GM23338 (cell line): ENCODE results near the gene PIK3C3. TPM values are rescaled to one million over a fixed set of nuclear protein-coding genes. Genes with fewer than 3 reads are reported as not detected.
"Not testable (repeated sequence)": the region's sequence is repeated elsewhere in the genome, so short reads cannot be mapped to it uniquely, and the experiment has no call there.

Source experiments
- ATAC-seq: fragments of 200-7000 bp; cut with Tn5 transposase; 3 replicates; pipeline ENCODE4 v1.9.1; 2020
- DNase-seq: peaks from one replicate; pipeline ENCODE4 v3.0.0-alpha.2; 2015; ENCODE audit warnings: low spot score
- H2AFZ ChIP-seq: fragments of 200-600 bp; sonication (generic); 2 replicates; pipeline ENCODE4 v1.8.0; 2016; ENCODE audit warnings: antibody characterized with exemption, mild to moderate bottlenecking, moderate library complexity
- H3F3A ChIP-seq: fragments of 200-600 bp; sonication (generic); replicated peaks from 2 replicates; pipeline ENCODE4 v1.8.0; 2017; ENCODE audit warnings: antibody characterized with exemption, mixed run types, low read depth
- H3K27ac ChIP-seq: fragments of 200-600 bp; sonication (generic); 2 replicates; pipeline ENCODE4 v1.6.1; 2016; ENCODE audit warnings: low read depth
- H3K27me3 ChIP-seq: fragments of 200-600 bp; sonication (generic); 2 replicates; pipeline ENCODE4 v1.8.0; 2016; ENCODE audit warnings: mild to moderate bottlenecking, mixed run types, moderate library complexity; ENCODE audit not compliant: insufficient read depth
- H3K36me3 ChIP-seq: fragments of 200-600 bp; sonication (generic); 2 replicates; pipeline ENCODE4 v1.8.0; 2016; ENCODE audit warnings: mild to moderate bottlenecking; ENCODE audit not compliant: insufficient read depth
- H3K4me1 ChIP-seq: fragments of 200-600 bp; sonication (generic); 2 replicates; pipeline ENCODE4 v1.8.0; 2016; ENCODE audit warnings: mild to moderate bottlenecking, moderate library complexity; ENCODE audit not compliant: insufficient read depth
- H3K4me2 ChIP-seq: fragments of 200-600 bp; sonication (generic); 2 replicates; pipeline ENCODE4 v1.7.1; 2017; ENCODE audit warnings: mixed run types
- H3K4me3 ChIP-seq: fragments of 200-600 bp; sonication (generic); 2 replicates; pipeline ENCODE4 v1.6.1; 2016; ENCODE audit warnings: mixed run types
- H3K79me2 ChIP-seq: fragments of 200-600 bp; sonication (generic); replicated peaks from 2 replicates; pipeline ENCODE4 v1.8.0; 2017; ENCODE audit warnings: mild to moderate bottlenecking; ENCODE audit not compliant: insufficient read depth
- H3K9me2 ChIP-seq: fragments of 200-600 bp; sonication (generic); 2 replicates; pipeline ENCODE4 v1.8.0; 2017; ENCODE audit not compliant: insufficient read depth
- H4K20me1 ChIP-seq: fragments of 200-600 bp; sonication (generic); replicated peaks from 2 replicates; pipeline ENCODE4 v1.8.0; 2017; ENCODE audit warnings: mild to moderate bottlenecking; ENCODE audit not compliant: insufficient read depth
- H3K27ac Mint-ChIP-seq: 2 replicates; pipeline ENCODE4 v1.8.0; 2020; ENCODE audit warnings: inconsistent platforms, mild to moderate bottlenecking, moderate library complexity, mixed read lengths
- H3K27me3 Mint-ChIP-seq: 3 replicates; pipeline ENCODE4 v1.8.0; 2022; ENCODE audit warnings: low read depth, mild to moderate bottlenecking, moderate library complexity, mixed read lengths, inconsistent platforms; ENCODE audit not compliant: insufficient read depth, poor library complexity
- H3K36me3 Mint-ChIP-seq: 3 replicates; pipeline ENCODE4 v1.8.0; 2021; ENCODE audit warnings: low read depth, mild to moderate bottlenecking, inconsistent platforms, moderate library complexity, mixed read lengths
- H3K4me1 Mint-ChIP-seq: 3 replicates; pipeline ENCODE4 v1.8.0; 2020; ENCODE audit warnings: mild to moderate bottlenecking, inconsistent platforms, mixed read lengths
- H3K4me3 Mint-ChIP-seq: 3 replicates; pipeline ENCODE4 v1.8.0; 2021; ENCODE audit warnings: moderate library complexity, mild to moderate bottlenecking, inconsistent platforms, mixed read lengths
- H3K9me3 Mint-ChIP-seq: 3 replicates; pipeline ENCODE4 v1.8.0; 2020; ENCODE audit warnings: moderate library complexity, mild to moderate bottlenecking, inconsistent platforms, mixed read lengths
- JUNB ChIP-seq: IDR thresholded peaks from one replicate; pipeline ENCODE4 v1.6.1; 2016; ENCODE audit warnings: antibody characterized with exemption; ENCODE audit not compliant: unreplicated experiment
- POLR2AphosphoS5 ChIP-seq: IDR thresholded peaks from 2 replicates; pipeline ENCODE4 v1.6.1; 2016; ENCODE audit warnings: antibody characterized with exemption, low read depth
- polyA plus RNA-seq: library from polyadenylated mRNA; unstranded; fragments of >200 nt; fragmentation: Nextera tagmentation; extraction: Ambion mirVana; gene quantifications from 2 replicates; pipeline ENCODE4 v1.2.1, GENCODE V29; 2016
- total RNA-seq: library from RNA; depleted of rRNA; stranded (reverse); fragments of >200 nt; shearing (Covaris generic); gene quantifications from 2 replicates; pipeline ENCODE4 v1.2.3, GENCODE V29; 2014
- TF ChIP-seq, protein P1 (sequence below): IDR thresholded peaks from one replicate; pipeline ENCODE4 v1.6.1; 2018; ENCODE audit warnings: antibody characterized with exemption; ENCODE audit not compliant: unreplicated experiment

Gene PIK3C3
- total and polyA plus RNA-seq, 2 experiments from 2014 or later = 25.9 to 35.4 TPM

DNA sequence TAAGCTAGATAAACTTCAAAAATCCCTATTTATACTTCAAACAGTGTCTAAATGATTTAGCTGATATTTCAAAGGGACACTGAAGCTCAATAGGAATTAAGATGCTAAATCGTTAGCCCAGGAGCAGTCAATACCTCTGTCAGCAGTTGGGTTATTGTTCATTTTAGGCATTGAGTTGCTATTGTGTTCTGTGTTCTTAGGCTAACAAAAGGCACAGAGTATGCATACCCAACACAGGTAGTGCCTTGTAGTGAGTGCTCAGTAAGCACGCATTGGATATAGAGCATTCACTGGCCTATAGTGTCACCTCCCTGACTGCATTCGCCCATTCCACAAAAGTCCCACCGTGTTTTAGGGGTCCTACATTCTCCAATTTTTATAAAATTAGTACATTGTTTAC, 152.3 kb downstream of the PIK3C3 start (continued):
- TF ChIP-seq, protein P1, sequence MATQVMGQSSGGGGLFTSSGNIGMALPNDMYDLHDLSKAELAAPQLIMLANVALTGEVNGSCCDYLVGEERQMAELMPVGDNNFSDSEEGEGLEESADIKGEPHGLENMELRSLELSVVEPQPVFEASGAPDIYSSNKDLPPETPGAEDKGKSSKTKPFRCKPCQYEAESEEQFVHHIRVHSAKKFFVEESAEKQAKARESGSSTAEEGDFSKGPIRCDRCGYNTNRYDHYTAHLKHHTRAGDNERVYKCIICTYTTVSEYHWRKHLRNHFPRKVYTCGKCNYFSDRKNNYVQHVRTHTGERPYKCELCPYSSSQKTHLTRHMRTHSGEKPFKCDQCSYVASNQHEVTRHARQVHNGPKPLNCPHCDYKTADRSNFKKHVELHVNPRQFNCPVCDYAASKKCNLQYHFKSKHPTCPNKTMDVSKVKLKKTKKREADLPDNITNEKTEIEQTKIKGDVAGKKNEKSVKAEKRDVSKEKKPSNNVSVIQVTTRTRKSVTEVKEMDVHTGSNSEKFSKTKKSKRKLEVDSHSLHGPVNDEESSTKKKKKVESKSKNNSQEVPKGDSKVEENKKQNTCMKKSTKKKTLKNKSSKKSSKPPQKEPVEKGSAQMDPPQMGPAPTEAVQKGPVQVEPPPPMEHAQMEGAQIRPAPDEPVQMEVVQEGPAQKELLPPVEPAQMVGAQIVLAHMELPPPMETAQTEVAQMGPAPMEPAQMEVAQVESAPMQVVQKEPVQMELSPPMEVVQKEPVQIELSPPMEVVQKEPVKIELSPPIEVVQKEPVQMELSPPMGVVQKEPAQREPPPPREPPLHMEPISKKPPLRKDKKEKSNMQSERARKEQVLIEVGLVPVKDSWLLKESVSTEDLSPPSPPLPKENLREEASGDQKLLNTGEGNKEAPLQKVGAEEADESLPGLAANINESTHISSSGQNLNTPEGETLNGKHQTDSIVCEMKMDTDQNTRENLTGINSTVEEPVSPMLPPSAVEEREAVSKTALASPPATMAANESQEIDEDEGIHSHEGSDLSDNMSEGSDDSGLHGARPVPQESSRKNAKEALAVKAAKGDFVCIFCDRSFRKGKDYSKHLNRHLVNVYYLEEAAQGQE = no peak
- TF ChIP-seq JUNB = no peak

DNA sequence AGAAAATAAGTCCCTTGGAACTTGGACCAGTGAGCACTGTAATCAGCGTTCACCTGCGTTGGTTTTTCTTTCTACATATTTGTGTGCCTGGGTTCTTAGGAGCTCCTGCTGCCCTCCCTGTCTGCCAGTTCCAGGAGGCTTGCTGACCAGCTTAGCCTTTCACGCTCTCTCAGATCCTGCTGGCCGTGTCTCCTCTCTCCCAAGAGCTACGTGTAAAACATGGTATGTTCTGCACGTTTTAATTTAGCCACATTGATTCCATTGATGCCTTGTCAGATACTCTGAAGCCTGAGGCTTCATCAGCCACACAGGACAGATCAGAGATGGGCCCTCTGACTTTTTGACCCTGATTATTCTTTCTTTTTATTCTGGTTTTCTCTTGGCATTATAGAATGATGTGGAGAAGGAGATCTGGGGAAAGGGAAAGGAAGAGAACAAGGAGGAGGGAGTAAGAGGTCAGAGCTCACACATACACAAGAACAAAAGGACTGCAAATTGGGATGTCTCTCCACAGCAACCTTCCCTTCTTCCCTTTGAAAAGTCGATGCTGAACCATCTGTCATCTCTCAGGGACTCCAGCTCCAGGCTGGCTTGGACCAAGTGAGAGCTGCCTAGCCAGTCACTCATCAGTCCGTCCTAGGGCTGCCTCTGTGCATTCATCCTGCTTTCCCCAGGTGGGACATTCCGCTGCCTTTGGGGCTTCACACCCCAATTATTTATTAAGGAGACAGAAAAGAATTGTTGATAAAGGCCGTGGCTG, 152.8 kb downstream of the PIK3C3 start:
- ATAC-seq (peak; percentile 59), DNase-seq (no peak)
- Histone ChIP-seq H3K79me2 (no peaks in the 10 kb centered on the region), H2AFZ (peak overlapping the region; percentile 95), H3K9me2 (peaks cover 5% of the 10 kb centered on the region; the same call in 1 of the 2 replicates), H3K27ac (no peak overlapping the region; the same call in 1 of the 2 replicates), H3F3A (no peaks in the 10 kb centered on the region), H3K4me1 (peaks cover 12% of the 10 kb centered on the region), H3K36me3 (no peaks in the 10 kb centered on the region), H3K4me2 (no peak overlapping the region), H3K4me3 (no peak overlapping the region), H4K20me1 (no peaks in the 10 kb centered on the region), H3K27me3 (no peaks in the 10 kb centered on the region)
- Mint-ChIP-seq H3K4me1 (peaks cover 6% of the 10 kb centered on the region), H3K27ac (no peak overlapping the region), H3K36me3 (peaks cover 8% of the 10 kb centered on the region; the same call in 1 of the 3 replicates), H3K9me3 (peaks cover 12% of the 10 kb centered on the region; the same call in 2 of the 3 replicates), H3K4me3 (no peak overlapping the region), H3K27me3 (no peaks in the 10 kb centered on the region)
- TF ChIP-seq POLR2AphosphoS5 = no peak

DNA sequence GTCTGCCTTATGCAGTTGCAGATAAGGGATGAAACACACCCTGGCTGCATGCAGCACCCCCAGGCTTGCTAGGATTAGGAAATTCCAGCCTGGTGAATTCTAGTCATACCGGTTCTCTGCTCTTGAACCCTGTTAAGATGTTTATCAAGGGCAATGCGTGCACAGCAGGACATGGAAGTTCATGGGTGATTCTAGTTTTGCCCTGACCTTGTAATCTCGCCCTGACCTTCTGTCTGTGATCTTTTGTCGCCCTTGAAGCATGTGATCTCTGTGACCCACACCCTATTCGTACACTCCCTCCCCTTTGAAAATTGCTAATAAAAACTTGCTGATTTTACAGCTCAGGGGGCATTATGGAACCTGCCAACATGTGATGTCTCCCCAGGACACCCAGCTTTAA, 157.1 kb downstream of the PIK3C3 start:
- H3K27me3 Mint-ChIP-seq, H3K4me2 ChIP-seq, H3K27me3 ChIP-seq, H2AFZ ChIP-seq, H3K27ac Mint-ChIP-seq, H3K4me3 ChIP-seq, H3K79me2 ChIP-seq, H3K36me3 ChIP-seq, H3K9me2 ChIP-seq, H3K36me3 Mint-ChIP-seq, H3F3A ChIP-seq, ATAC-seq, H3K4me3 Mint-ChIP-seq, DNase-seq, H3K27ac ChIP-seq, H4K20me1 ChIP-seq: not testable (repeated sequence)
- H3K4me1 ChIP-seq = peaks cover 19% of the 10 kb centered on the region
- peaks cover 14% of the 10 kb centered on the region; the same call in 2 of the 3 replicates for H3K9me3 Mint-ChIP-seq
- H3K4me1 Mint-ChIP-seq = peaks cover 16% of the 10 kb centered on the region
